Measurements from ENCODE around the gene NRXN3. TPM values are rescaled to one million over a fixed set of nuclear protein-coding genes. Genes with fewer than 3 reads are reported as not detected.

Gene NRXN3
- total RNA-seq, 1 experiment from 2014 or later: not detected

- BruUV-seq (replicated peaks): no TSS peak
- TF ChIP-seq, protein P1, sequence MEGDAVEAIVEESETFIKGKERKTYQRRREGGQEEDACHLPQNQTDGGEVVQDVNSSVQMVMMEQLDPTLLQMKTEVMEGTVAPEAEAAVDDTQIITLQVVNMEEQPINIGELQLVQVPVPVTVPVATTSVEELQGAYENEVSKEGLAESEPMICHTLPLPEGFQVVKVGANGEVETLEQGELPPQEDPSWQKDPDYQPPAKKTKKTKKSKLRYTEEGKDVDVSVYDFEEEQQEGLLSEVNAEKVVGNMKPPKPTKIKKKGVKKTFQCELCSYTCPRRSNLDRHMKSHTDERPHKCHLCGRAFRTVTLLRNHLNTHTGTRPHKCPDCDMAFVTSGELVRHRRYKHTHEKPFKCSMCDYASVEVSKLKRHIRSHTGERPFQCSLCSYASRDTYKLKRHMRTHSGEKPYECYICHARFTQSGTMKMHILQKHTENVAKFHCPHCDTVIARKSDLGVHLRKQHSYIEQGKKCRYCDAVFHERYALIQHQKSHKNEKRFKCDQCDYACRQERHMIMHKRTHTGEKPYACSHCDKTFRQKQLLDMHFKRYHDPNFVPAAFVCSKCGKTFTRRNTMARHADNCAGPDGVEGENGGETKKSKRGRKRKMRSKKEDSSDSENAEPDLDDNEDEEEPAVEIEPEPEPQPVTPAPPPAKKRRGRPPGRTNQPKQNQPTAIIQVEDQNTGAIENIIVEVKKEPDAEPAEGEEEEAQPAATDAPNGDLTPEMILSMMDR (IDR thresholded peaks at IDR 0.05; ENCODE audit: unreplicated experiment): no peak
- intact Hi-C loops (cut with micrococcal nuclease; ENCODE audit: unreplicated experiment): no loop called here
- CTCF ChIA-PET: no interaction called here
- Mint-ChIP-seq H3K4me1 (ENCODE audit: low read depth, unreplicated experiment) (no peaks in the 10 kb centered on the region), H3K36me3 (ENCODE audit: insufficient read depth, unreplicated experiment) (no peaks in the 10 kb centered on the region), H3K4me3 (ENCODE audit: low read depth, unreplicated experiment) (no peak overlapping the region), H3K9me3 (ENCODE audit: low read depth, unreplicated experiment) (no peaks in the 10 kb centered on the region), H3K27me3 (ENCODE audit: unreplicated experiment) (peaks cover 67% of the 10 kb centered on the region), H3K27ac (ENCODE audit: unreplicated experiment) (no peak overlapping the region)
- no peak for DNase-seq
Measured at GRCh38 chr14:78586681-78587080, 416.5 kb downstream of the NRXN3 start.

DNA sequence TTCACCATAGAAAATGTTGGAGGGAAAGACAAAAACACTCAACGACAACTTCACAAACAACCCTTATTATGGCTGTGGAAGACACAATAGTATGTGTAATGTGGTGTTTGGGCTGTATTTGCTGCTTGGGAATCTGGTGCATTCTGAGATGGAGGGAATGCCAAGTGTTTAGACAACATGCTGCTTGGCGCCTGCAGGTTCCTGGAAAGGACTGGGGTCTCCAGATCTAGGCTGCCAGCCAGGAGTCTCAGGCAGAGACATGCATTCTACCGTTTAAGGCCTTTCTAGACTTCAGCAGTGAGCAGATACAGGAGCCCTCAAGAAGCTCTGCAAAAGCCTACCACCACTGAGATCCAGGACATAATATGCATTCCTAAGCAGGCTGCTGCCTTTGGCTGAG, 418.7 kb downstream of the NRXN3 start:
- no peak for DNase-seq
- H3K4me3 Mint-ChIP-seq (ENCODE audit: low read depth, unreplicated experiment): no peak overlapping the region
- peaks cover 78% of the 10 kb centered on the region for H3K27me3 Mint-ChIP-seq (ENCODE audit: unreplicated experiment)
- TF ChIP-seq, protein P1 (IDR thresholded peaks at IDR 0.05; ENCODE audit: unreplicated experiment): no peak
- no peaks in the 10 kb centered on the region for H3K9me3 Mint-ChIP-seq (ENCODE audit: low read depth, unreplicated experiment)
- intact Hi-C loops (cut with micrococcal nuclease; ENCODE audit: unreplicated experiment): no loop called here
- H3K27ac Mint-ChIP-seq (ENCODE audit: unreplicated experiment): no peak overlapping the region
- H3K4me1 Mint-ChIP-seq (ENCODE audit: low read depth, unreplicated experiment): no peaks in the 10 kb centered on the region
- BruUV-seq (replicated peaks): no TSS peak
- CTCF ChIA-PET: interaction anchor here (0.6 kb wide), 1 partner anchor 38 kb away, joined by 5 read pairs; no protein-coding TSS in a partner anchor
- H3K36me3 Mint-ChIP-seq (ENCODE audit: insufficient read depth, unreplicated experiment): no peaks in the 10 kb centered on the region

GRCh38 chr14:78592616-78593219, 422.5 kb downstream of the NRXN3 start:
- Mint-ChIP-seq H3K27me3 (ENCODE audit: unreplicated experiment) (peaks cover 80% of the 10 kb centered on the region), H3K9me3 (ENCODE audit: low read depth, unreplicated experiment) (no peaks in the 10 kb centered on the region), H3K27ac (ENCODE audit: unreplicated experiment) (no peak overlapping the region), H3K36me3 (ENCODE audit: insufficient read depth, unreplicated experiment) (no peaks in the 10 kb centered on the region), H3K4me1 (ENCODE audit: low read depth, unreplicated experiment) (no peaks in the 10 kb centered on the region), H3K4me3 (ENCODE audit: low read depth, unreplicated experiment) (no peak overlapping the region)
- DNase-seq: no peak
- TF ChIP-seq, protein P1 (IDR thresholded peaks at IDR 0.05; ENCODE audit: unreplicated experiment): no peak
- CTCF ChIA-PET: no interaction called here
- intact Hi-C loops (cut with micrococcal nuclease; ENCODE audit: unreplicated experiment): no loop called here
- BruUV-seq (replicated peaks): no TSS peak

DNA sequence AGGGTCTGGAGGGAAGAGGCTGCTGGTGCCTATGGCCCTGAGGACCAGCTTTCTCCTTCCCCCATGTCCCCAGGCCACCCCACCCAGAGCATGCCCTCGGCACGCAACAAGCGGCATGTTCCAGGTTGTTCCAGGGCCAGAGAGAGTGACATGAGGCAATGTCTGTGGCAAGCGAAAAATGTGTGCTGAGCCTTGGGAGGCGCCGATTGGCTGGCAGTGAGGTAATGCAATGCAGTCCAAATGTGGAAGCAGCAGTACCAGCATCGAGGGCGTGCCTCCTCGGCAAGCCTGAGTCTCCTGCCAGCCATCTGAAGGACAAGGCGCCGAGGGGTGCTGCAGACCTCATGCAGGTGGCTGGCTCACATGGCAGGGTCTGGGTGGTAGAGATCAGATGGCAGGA, 423.8 kb downstream of the NRXN3 start:
- BruUV-seq (replicated peaks): no TSS peak
- TF ChIP-seq, protein P1 (IDR thresholded peaks at IDR 0.05; ENCODE audit: unreplicated experiment): no peak
- DNase-seq: no peak
- Mint-ChIP-seq H3K27me3 (ENCODE audit: unreplicated experiment) (peaks cover 83% of the 10 kb centered on the region), H3K4me1 (ENCODE audit: low read depth, unreplicated experiment) (no peaks in the 10 kb centered on the region), H3K27ac (ENCODE audit: unreplicated experiment) (no peak overlapping the region), H3K9me3 (ENCODE audit: low read depth, unreplicated experiment) (no peaks in the 10 kb centered on the region), H3K36me3 (ENCODE audit: insufficient read depth, unreplicated experiment) (no peaks in the 10 kb centered on the region), H3K4me3 (ENCODE audit: low read depth, unreplicated experiment) (no peak overlapping the region)
- CTCF ChIA-PET: no interaction called here
- intact Hi-C loops (cut with micrococcal nuclease; ENCODE audit: unreplicated experiment): no loop called here
